H9 (cell line): ENCODE measurements around the gene PYGO2. TPM values are rescaled to one million over a fixed set of nuclear protein-coding genes. Genes with fewer than 3 reads are reported as not detected.

Source experiments
- microRNA-seq: library from miRNA; unstranded; fragments of <30 nt; microRNA quantifications from one replicate; pipeline ENCODE4, GENCODE V29; 2020; ENCODE audit warnings: borderline microRNAs expressed
- total RNA-seq: library from RNA; stranded (reverse); gene quantifications from 2 replicates; pipeline ENCODE4 v1.2.1, GENCODE V29; 2021

PYGO2 gene
- total RNA-seq, 1 experiment from 2014 or later, result 38.7 TPM

Small RNA genes within 50 kb of the gene (microRNA-seq; reads per million reads assigned to microRNA genes)
- not detected for gene MIR4258

Other genes with a start within 250 kb of the PYGO2 start
- gene KCNN3, start 91.5 kb downstream of the PYGO2 start, total RNA-seq, result 0.83 TPM in 2 replicates
- gene PMVK, start 25.1 kb downstream of the PYGO2 start, total RNA-seq, result 26.3 and 30.2 TPM in 2 replicates
- 21.6 and 22.5 TPM in 2 replicates for gene PBXIP1, start 5.7 kb downstream of the PYGO2 start, total RNA-seq
- gene SHC1, start 9.0 kb upstream of the PYGO2 start, total RNA-seq, result 168 and 173 TPM in 2 replicates
- 279 and 283 TPM in 2 replicates for gene CKS1B, start 12.9 kb upstream of the PYGO2 start, total RNA-seq
- 97.0 and 102 TPM in 2 replicates for gene FLAD1, start 21.6 kb upstream of the PYGO2 start, total RNA-seq
- 1.4 and 2.8 TPM in 2 replicates for gene LENEP, start 31.8 kb upstream of the PYGO2 start, total RNA-seq
- gene ZBTB7B, start 41.0 kb upstream of the PYGO2 start, total RNA-seq, result 33.5 and 38.3 TPM in 2 replicates
- 0.35 and 0.44 TPM in 2 replicates for gene DCST2, start 72.0 kb upstream of the PYGO2 start, total RNA-seq
- gene DCST1, start 72.0 kb upstream of the PYGO2 start, total RNA-seq, result not detected in 2 replicates
- 29.6 and 30.6 TPM in 2 replicates for gene ADAM15, start 89.5 kb upstream of the PYGO2 start, total RNA-seq
- 11.7 and 11.8 TPM in 2 replicates for gene EFNA4, start 102.0 kb upstream of the PYGO2 start, total RNA-seq
- 3.9 and 4.6 TPM in 2 replicates for gene EFNA3, start 117.1 kb upstream of the PYGO2 start, total RNA-seq
- gene EFNA1, start 166.1 kb upstream of the PYGO2 start, total RNA-seq, result 1.4 and 1.9 TPM in 2 replicates
- gene SLC50A1, start 174.1 kb upstream of the PYGO2 start, total RNA-seq, result 24.9 and 26.0 TPM in 2 replicates
- 47.4 and 48.5 TPM in 2 replicates for gene DPM3, start 178.7 kb upstream of the PYGO2 start, total RNA-seq
- 149 and 152 TPM in 2 replicates for gene KRTCAP2, start 211.5 kb upstream of the PYGO2 start, total RNA-seq
- gene TRIM46, start 212.1 kb upstream of the PYGO2 start, total RNA-seq, result 16.5 and 18.4 TPM in 2 replicates
- 5.0 and 5.9 TPM in 2 replicates for gene THBS3, start 246.1 kb upstream of the PYGO2 start, total RNA-seq
- gene MTX1, start 246.9 kb upstream of the PYGO2 start, total RNA-seq, result 43.6 and 45.0 TPM in 2 replicates